Stimulated activated CD8-positive, alpha-beta memory T cell treated with anti-CD3 and anti-CD28 coated beads, Interleukin-7, amount 100 ng/mL, for 4 hours (primary cell): Measurements from ENCODE around the gene BTBD1.

Experiments used
- DNase-seq, 2 donors: peaks; one replicate each; pipeline ENCODE4 v3.0.0-alpha.2; 2020; ENCODE audit warnings: low read depth in 2 of 2

Gene BTBD1

DNA sequence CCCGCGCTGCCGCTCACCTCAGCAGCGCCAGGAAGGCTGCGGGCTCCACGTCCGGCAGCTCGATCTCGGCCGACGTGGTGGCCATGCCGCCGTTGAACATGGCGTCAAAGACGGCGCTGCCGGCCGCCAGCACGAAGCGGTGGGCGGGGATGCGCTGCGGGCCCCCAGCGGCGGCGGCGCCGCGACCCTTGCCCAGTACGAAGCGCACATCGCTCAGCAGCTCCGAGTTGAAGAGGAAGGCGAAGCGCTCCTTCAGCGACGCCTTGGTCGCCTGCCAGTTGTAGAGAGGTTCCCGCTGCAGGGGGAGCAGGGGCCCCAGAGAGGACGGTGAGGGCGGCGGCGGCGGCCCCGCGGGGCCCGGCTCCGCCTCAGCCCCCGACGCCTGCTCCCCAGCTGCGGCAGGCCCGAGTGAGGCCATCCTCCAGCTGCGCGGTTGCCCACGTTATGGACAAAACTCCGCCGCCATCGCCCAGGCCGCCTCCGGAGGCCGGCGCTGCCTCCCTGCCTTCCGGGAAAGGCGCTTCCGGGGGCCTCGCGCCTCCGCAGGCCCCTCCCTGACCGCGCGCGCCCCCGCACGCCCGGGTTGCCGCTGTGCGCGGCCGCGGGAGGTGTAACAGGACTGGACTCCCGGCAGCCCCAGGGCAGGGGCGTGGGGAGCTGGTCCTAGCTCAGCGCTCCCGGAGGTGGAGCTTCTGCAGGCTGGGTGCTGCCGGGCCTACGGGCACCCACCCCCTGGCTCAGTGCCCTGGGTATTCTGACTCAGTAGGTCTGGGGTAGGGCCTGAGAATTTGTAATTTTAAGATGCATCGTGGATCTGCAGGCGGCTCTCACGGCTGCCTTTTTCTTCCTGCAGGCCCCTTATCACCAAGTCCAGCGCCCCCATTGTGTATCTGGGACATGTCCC, at the start of gene BTBD1:
Gene BTBD1 (minus strand): TSS at position 519 of the 904 bp plus-strand sequence. CDS start 101 bp downstream, at position 418.
- DNase-seq: peak; percentile 78 to 87

GRCh38 chr15:83115831-83116565, 48.9 kb upstream of the BTBD1 start:
- no peak for DNase-seq

GRCh38 chr15:83115410-83115809, 48.4 kb upstream of the BTBD1 start:
- DNase-seq: no peak

DNA sequence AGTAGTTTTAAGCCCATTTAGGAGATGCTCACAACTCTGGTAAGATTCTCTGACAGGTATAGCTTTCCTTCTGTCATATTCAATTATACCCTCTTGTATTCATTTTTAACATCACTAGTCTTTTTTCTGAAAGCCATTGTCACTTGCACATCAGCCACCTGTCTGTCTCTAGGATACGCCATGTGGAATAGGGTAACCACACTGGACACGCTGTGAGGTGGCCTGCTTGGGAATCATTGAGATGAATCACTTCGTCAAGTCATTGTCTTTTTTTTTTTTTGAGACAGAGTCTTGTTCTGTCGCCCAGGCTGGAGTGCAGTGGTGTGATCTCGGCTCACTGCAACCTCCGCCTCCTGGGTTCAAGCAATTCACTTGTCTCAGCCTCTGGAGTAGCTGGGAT, 47.8 kb upstream of the BTBD1 start:
- no peak for DNase-seq

- DNase-seq: no peak
Observed at GRCh38 chr15:83113881-83114674, 47.0 kb upstream of the BTBD1 start.

- DNase-seq: no peak
Observed at GRCh38 chr15:83112956-83113299, 45.9 kb upstream of the BTBD1 start.

DNA sequence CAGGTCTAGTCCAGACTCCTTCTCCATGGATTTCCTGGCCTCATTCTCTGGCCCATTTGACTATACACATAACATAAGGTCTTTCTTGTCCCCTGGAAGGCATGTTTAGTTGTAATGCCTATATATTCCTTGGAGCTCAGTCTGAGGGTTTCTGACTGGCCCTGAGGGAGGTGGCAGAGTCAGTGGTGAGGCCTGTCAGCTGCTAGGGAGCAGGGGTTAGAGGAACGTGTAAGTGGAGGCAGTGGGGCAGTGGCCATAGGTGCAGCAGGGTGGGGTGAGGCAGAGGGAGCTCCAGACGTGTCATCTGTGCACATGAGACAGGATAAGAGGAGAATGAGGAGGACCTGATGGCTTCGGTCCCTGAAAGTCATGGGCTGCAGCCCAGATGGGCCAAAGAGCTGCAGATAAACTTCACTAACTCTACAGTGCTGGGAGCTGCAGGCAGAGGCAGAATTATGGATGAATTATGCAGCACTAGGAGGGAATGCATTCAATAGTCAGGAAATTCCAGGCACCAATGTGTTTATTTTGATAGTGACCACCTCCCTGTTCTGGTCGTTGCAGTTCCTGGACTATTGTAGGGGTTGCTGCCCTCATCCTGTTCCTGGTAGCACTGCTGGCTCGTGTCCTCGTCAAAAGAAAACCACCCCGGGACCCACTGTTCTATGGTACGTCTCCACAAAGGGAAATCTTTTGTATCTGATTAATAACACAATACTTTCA, 45.3 kb upstream of the BTBD1 start:
- DNase-seq: no peak

- no peak for DNase-seq
Observed at GRCh38 chr15:83111149-83111548, 44.1 kb upstream of the BTBD1 start.

GRCh38 chr15:83110381-83110780, 43.3 kb upstream of the BTBD1 start:
- no peak for DNase-seq

- no peak for DNase-seq
Observed at GRCh38 chr15:83109532-83109931, 42.5 kb upstream of the BTBD1 start.

DNA sequence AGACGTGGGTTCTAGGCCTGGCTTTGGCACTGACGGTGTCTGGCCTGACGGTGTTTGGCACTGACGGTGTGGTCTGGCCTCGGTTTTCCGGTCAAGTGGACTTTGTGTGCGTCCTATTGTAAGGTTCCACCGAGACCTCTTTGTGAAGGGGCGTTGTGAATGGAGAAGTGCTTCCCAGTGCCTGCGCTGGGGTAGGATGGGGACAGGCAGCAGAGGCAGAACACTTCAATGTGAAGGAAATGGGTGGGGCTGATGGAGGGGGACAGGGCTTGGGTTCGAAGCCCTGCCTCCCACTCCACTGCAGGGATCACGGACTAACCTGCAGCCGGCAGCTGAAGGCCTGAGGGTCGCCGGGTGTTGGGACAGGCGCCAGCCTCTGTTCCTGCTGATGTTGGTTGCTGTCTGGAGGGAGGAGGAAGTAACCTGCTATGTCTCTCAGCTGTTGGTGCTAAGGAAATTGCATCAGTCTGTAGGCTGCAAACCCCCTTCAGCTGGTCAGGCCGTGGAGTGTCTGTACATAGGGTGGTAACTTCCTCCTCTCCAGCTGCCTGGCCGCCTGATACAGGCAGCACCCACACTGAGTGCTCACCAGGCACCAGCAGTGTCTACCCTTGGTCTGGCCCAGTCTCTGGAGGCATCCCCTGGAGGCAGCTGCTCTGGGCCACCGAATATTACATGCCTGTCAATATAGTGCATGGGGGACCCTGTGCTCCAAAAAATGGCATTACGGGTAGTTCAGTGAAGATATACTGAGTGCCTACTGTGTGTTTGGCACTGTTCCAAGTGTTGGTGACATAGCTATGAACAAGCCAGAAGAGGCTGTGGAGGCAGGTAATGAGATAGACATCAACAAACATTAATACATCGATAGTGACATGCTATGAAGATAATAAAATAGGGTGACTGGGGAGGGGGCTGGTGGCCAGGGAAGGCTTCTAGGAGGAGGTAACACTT, 41.5 kb upstream of the BTBD1 start:
- DNase-seq: no peak

GRCh38 chr15:83107841-83108181, 40.8 kb upstream of the BTBD1 start:
- DNase-seq: no peak

GRCh38 chr15:83106994-83107840, 40.2 kb upstream of the BTBD1 start, which contains the start of gene TM6SF1:
Gene TM6SF1, plus strand, starts transcription at chr15:83107645. Its CDS starts 36 bp downstream, at chr15:83107681.
- DNase-seq: peak in 1 of 2 donors; percentile 13

DNA sequence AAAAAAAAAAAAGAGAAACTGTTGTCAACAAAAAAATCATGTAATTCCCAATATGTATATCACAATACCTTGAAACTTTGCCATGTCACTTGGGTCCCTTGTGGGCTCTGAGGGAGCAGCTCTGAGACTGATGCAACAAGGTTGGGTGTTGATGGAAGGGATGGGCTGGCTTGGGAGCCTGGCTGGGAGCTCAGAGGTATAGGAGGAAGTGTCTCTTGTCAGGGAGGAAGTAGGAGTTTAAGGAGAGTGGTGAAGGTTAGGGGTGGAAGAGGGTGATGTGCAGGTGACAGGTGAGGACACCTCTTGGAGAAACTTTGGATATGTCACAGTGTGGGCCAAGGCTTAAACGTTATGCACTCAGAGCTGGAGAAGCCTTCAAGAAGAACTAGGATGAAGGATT, 38.4 kb upstream of the BTBD1 start:
- DNase-seq: no peak

DNA sequence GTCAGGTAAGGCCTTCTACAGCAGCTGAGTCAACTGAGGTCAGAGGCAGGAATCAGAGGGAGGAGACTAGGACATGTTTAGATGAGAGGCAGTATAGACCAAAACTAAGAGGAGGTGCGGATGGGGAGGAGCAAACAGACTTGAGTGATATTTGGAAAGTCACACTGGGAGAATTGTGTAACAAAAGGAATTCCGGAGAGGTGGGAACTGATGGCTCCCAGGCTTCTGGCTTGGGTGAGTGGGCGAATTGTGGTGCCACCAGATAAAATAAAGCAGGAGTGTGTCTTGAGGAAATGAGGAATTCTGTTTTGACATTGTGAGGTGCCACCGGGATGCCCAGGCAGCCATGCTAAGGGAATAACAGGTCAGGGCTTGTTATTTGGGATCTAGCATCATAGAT, 37.1 kb upstream of the BTBD1 start:
- no peak for DNase-seq

DNA sequence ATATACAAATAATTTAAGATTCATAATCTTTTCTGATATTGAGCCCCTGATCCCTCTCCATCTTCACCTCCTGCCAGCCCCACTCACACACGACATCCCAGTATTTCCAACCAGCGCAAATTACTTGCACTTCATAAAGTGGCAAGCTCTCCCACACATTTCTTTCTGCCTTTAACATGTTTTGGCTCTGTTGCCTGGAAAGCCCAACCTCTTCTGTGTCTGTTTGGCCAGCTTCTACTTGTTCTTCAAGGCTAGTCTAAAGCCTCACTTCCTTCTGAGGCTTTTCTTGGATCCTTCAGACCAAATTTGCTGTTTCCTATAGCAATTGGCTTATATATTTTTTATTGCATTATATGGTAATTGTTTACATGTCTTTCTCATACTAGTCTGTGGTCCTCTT, 35.3 kb upstream of the BTBD1 start:
- DNase-seq: no peak

DNA sequence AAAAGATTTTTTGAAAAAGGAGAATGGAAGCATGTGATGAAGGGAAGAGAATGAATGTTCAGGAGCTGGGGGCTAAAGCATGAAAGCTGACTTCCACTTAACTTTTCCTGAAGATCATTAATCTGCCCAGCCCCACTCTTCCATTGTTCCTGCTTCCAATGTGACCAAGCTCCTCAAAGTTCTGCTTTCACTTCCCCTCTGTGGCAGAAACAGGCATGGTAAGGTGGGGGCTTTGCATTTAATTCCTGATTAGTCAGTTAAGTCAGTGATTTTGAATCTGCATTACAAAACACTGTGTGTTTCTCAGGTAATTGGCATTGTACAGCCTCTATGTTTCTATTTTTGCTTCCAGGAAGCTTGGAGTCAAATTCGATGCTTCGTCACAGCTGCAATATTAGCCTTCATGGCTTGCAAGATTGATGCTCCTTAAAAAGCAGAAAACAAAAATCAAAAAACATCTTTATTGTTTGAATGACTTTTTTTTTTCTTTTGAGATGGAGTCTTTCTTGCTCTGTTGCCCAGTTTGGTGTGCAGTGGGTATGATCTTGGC, 33.1 kb upstream of the BTBD1 start:
- DNase-seq: no peak

DNA sequence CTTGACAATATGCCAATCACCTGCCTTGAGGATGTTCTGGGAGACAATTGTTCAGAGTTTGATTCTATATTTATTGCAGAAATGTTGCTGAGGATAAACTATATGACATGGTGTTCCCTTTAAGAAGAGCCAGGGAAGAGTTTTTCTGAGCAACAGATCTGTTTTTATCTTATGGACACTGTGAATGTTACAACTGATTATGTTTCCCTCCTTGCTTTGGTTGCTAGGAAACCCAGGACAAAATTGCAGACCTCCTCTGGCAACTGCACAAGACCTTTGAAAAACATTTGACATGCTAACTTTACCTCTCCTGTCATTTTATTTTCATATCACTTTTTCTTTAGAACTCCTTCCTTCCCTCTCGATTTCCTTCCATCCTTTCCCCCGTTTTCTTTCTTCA, 32.2 kb upstream of the BTBD1 start:
- DNase-seq: no peak

DNA sequence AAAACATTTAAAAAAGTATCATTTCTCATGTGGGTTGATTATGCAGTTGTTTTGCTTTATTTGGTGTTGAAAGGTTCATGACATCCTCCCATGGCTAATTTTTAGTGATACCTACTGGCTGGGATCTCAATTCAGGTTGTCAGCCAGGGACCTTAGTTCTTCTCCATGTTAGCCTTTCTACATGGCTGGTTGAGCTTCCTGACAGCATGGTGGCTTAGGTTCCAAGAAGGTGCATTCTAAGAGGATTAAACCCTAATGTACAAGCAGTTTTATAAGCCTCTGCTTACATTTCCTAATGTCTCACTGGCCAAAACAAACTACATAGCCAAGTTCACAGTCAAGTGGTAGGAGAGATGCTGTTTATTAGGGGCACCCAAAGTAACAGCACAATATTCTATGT, 31.0 kb upstream of the BTBD1 start:
- no peak for DNase-seq
